ENCODE results near the gene NRXN3. TPM values are rescaled to one million over a fixed set of nuclear protein-coding genes. Genes with fewer than 3 reads are reported as not detected.
"Not testable (repeated sequence)": the region's sequence is repeated elsewhere in the genome, so short reads cannot be mapped to it uniquely, and the experiment has no call there.

Gene NRXN3
- total and polyA plus RNA-seq, 4 donors: 1.5 to 16.6 (median 7.7) TPM

GRCh38 chr14:79767251-79767650 is 1597.1 kb downstream of the NRXN3 start:
- Histone ChIP-seq H3K4me1 (ENCODE audit: control insufficient read depth in 1 of 2, insufficient read depth in 2 of 2, low read length in 2 of 2) (no peaks in the 10 kb centered on the region), H3K27ac (ENCODE audit: low read depth in 1 of 2, low read length in 2 of 2) (no peak overlapping the region), H3K36me3 (ENCODE audit: control insufficient read depth in 1 of 2, insufficient read depth in 2 of 2, low read length in 1 of 2) (no peaks in the 10 kb centered on the region), H3K4me3 (ENCODE audit: low read length in 2 of 2) (no peak overlapping the region), H3K27me3 (ENCODE audit: control insufficient read depth in 1 of 2, insufficient read depth in 2 of 2, low read length in 1 of 2) (no peaks in the 10 kb centered on the region), H3K9me3 (ENCODE audit: control insufficient read depth, low read length) (no peaks in the 10 kb centered on the region)
- 58 to 65% methylated on average over 1 of the region's 1 CpG for WGBS, 2 donors
- DNase-seq: no peak
- no peak for ATAC-seq (ENCODE audit: low FRiP score)
- intact Hi-C loops (cut with DNase I): no loop called here

GRCh38 chr14:79767721-79768120 is 1597.5 kb downstream of the NRXN3 start:
- H3K27me3 ChIP-seq (ENCODE audit: control insufficient read depth in 1 of 2, insufficient read depth in 2 of 2, low read length in 1 of 2); H3K9me3 ChIP-seq (ENCODE audit: control insufficient read depth, low read length); H3K36me3 ChIP-seq (ENCODE audit: control insufficient read depth in 1 of 2, insufficient read depth in 2 of 2, low read length in 1 of 2); H3K27ac ChIP-seq (ENCODE audit: low read depth in 1 of 2, low read length in 2 of 2); H3K4me3 ChIP-seq (ENCODE audit: low read length in 2 of 2); DNase-seq; intact Hi-C loops (cut with DNase I); H3K4me1 ChIP-seq (ENCODE audit: control insufficient read depth in 1 of 2, insufficient read depth in 2 of 2, low read length in 2 of 2); ATAC-seq (ENCODE audit: low FRiP score): not testable (repeated sequence)
- 97 to 98% methylated on average over 10 to 14 of the region's 14 CpGs for WGBS, 2 donors

GRCh38 chr14:79781882-79782281 is 1611.7 kb downstream of the NRXN3 start:
- Histone ChIP-seq H3K36me3 (ENCODE audit: control insufficient read depth in 1 of 2, insufficient read depth in 2 of 2, low read length in 1 of 2) (no peaks in the 10 kb centered on the region), H3K4me3 (ENCODE audit: low read length in 2 of 2) (no peak overlapping the region), H3K4me1 (ENCODE audit: control insufficient read depth in 1 of 2, insufficient read depth in 2 of 2, low read length in 2 of 2) (no peaks in the 10 kb centered on the region), H3K9me3 (ENCODE audit: control insufficient read depth, low read length) (no peaks in the 10 kb centered on the region), H3K27ac (ENCODE audit: low read depth in 1 of 2, low read length in 2 of 2) (no peak overlapping the region), H3K27me3 (ENCODE audit: control insufficient read depth in 1 of 2, insufficient read depth in 2 of 2, low read length in 1 of 2) (no peaks in the 10 kb centered on the region)
- intact Hi-C loops (cut with DNase I): no loop called here
- no peak for DNase-seq
- ATAC-seq (ENCODE audit: low FRiP score): no peak
- 29 to 30% methylated on average over 2 of the region's 2 CpGs for WGBS, 2 donors

DNA sequence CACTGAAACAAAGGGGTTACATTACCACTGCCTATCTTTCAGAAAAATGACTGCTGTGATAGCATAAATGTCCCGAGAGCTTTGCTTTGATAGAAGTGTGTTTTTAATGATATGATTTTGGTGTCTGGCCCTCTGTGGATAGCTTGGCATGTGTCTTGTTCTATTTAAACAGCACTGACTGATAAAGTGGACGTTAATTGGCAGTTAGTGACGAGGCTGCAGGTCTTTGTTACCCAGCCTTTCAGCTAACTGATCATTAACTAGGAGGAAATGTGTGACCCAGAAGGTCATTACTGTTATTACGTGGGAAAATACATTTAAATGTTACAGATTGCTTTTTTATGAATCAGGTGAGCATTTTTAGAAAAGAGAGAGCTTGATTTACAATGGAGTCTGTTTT is 1612.9 kb downstream of the NRXN3 start:
- Histone ChIP-seq H3K9me3 (ENCODE audit: control insufficient read depth, low read length) (no peaks in the 10 kb centered on the region), H3K36me3 (ENCODE audit: control insufficient read depth in 1 of 2, insufficient read depth in 2 of 2, low read length in 1 of 2) (no peaks in the 10 kb centered on the region), H3K27me3 (ENCODE audit: control insufficient read depth in 1 of 2, insufficient read depth in 2 of 2, low read length in 1 of 2) (no peaks in the 10 kb centered on the region), H3K4me3 (ENCODE audit: low read length in 2 of 2) (no peak overlapping the region), H3K27ac (ENCODE audit: low read depth in 1 of 2, low read length in 2 of 2) (no peak overlapping the region), H3K4me1 (ENCODE audit: control insufficient read depth in 1 of 2, insufficient read depth in 2 of 2, low read length in 2 of 2) (no peaks in the 10 kb centered on the region)
- 36 to 45% methylated on average over 4 of the region's 4 CpGs for WGBS, 2 donors
- intact Hi-C loops (cut with DNase I): no loop called here
- ATAC-seq (ENCODE audit: low FRiP score) (no peak), DNase-seq (no peak)

GRCh38 chr14:79786522-79786921 is 1616.3 kb downstream of the NRXN3 start:
- H3K36me3 ChIP-seq (ENCODE audit: control insufficient read depth in 1 of 2, insufficient read depth in 2 of 2, low read length in 1 of 2): no peaks in the 10 kb centered on the region
- H3K4me3 ChIP-seq (ENCODE audit: low read length in 2 of 2): no peak overlapping the region
- WGBS, 2 donors: 92 to 95% methylated on average over 3 of the region's 3 CpGs
- no peaks in the 10 kb centered on the region for H3K27me3 ChIP-seq (ENCODE audit: control insufficient read depth in 1 of 2, insufficient read depth in 2 of 2, low read length in 1 of 2)
- intact Hi-C loops (cut with DNase I): no loop called here
- no peaks in the 10 kb centered on the region for H3K4me1 ChIP-seq (ENCODE audit: control insufficient read depth in 1 of 2, insufficient read depth in 2 of 2, low read length in 2 of 2)
- no peaks in the 10 kb centered on the region for H3K9me3 ChIP-seq (ENCODE audit: control insufficient read depth, low read length)
- ATAC-seq (ENCODE audit: low FRiP score): no peak
- H3K27ac ChIP-seq (ENCODE audit: low read depth in 1 of 2, low read length in 2 of 2): no peak overlapping the region
- no peak for DNase-seq

DNA sequence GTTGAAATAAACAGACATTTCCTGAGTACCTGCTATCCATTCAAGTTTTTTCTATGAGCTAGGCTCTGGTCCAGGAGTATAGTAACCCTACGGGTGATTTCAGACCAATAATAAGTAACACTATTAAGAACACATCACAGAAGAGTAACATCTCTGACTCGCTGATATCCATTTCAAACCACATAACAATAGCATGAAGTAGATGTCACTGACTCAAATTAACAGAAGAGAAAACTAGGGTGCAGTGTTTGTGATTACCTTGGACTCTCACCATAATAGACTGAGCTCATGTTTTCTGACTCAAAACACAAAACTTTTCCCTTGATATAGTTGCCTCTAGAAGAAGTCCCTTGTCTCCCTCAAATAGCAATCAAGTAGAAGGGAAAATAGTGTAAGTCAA is 1618.2 kb downstream of the NRXN3 start:
- no peak overlapping the region for H3K27ac ChIP-seq (ENCODE audit: low read depth in 1 of 2, low read length in 2 of 2)
- ATAC-seq (ENCODE audit: low FRiP score) (no peak), DNase-seq (no peak)
- intact Hi-C loops (cut with DNase I): no loop called here
- 87% methylated on average over 2 of the region's 2 CpGs for WGBS, 2 donors
- H3K4me1 ChIP-seq (ENCODE audit: control insufficient read depth in 1 of 2, insufficient read depth in 2 of 2, low read length in 2 of 2): no peaks in the 10 kb centered on the region
- no peaks in the 10 kb centered on the region for H3K27me3 ChIP-seq (ENCODE audit: control insufficient read depth in 1 of 2, insufficient read depth in 2 of 2, low read length in 1 of 2)
- no peaks in the 10 kb centered on the region for H3K36me3 ChIP-seq (ENCODE audit: control insufficient read depth in 1 of 2, insufficient read depth in 2 of 2, low read length in 1 of 2)
- no peaks in the 10 kb centered on the region for H3K9me3 ChIP-seq (ENCODE audit: control insufficient read depth, low read length)
- H3K4me3 ChIP-seq (ENCODE audit: low read length in 2 of 2): no peak overlapping the region

- Histone ChIP-seq H3K27ac (ENCODE audit: low read depth in 1 of 2, low read length in 2 of 2) (no peak overlapping the region), H3K4me3 (ENCODE audit: low read length in 2 of 2) (no peak overlapping the region), H3K4me1 (ENCODE audit: control insufficient read depth in 1 of 2, insufficient read depth in 2 of 2, low read length in 2 of 2) (no peaks in the 10 kb centered on the region), H3K27me3 (ENCODE audit: control insufficient read depth in 1 of 2, insufficient read depth in 2 of 2, low read length in 1 of 2) (no peaks in the 10 kb centered on the region), H3K36me3 (ENCODE audit: control insufficient read depth in 1 of 2, insufficient read depth in 2 of 2, low read length in 1 of 2) (no peaks in the 10 kb centered on the region), H3K9me3 (ENCODE audit: control insufficient read depth, low read length) (no peaks in the 10 kb centered on the region)
- ATAC-seq (ENCODE audit: low FRiP score) (no peak), DNase-seq (no peak)
- intact Hi-C loops (cut with DNase I): no loop called here
- 69 to 71% methylated on average over 5 of the region's 5 CpGs for WGBS, 2 donors
Observed at GRCh38 chr14:79791055-79791732, 1621.0 kb downstream of the NRXN3 start.

GRCh38 chr14:79802093-79802492 is 1631.9 kb downstream of the NRXN3 start:
- no peak for ATAC-seq (ENCODE audit: low FRiP score)
- intact Hi-C loops (cut with DNase I): no loop called here
- H3K4me1 ChIP-seq (ENCODE audit: control insufficient read depth in 1 of 2, insufficient read depth in 2 of 2, low read length in 2 of 2): no peaks in the 10 kb centered on the region
- H3K36me3 ChIP-seq (ENCODE audit: control insufficient read depth in 1 of 2, insufficient read depth in 2 of 2, low read length in 1 of 2): no peaks in the 10 kb centered on the region
- H3K27me3 ChIP-seq (ENCODE audit: control insufficient read depth in 1 of 2, insufficient read depth in 2 of 2, low read length in 1 of 2): no peaks in the 10 kb centered on the region
- DNase-seq: no peak
- H3K4me3 ChIP-seq (ENCODE audit: low read length in 2 of 2): no peak overlapping the region
- H3K27ac ChIP-seq (ENCODE audit: low read depth in 1 of 2, low read length in 2 of 2): no peak overlapping the region
- WGBS, 2 donors: 78 to 80% methylated on average over 1 of the region's 1 CpG
- H3K9me3 ChIP-seq (ENCODE audit: control insufficient read depth, low read length): no peaks in the 10 kb centered on the region

DNA sequence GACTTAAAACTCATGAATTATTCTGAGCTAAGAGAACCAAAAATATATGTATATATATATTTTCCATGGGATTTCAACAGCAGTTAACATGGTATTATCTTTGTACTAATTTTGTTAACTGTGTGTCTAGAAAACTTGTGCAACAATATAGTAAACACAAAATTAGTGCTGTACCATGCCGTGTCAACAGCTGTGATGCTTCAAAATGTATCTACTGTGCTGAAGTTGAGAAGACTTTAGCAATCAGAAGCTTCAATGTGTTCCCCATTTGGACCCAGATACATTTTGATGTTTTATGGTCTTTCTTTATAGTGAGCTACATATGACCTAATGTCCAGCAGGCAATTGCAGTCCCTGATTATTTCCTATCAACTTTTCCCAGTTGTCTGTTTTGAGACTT is 1635.5 kb downstream of the NRXN3 start:
- Histone ChIP-seq H3K4me1 (ENCODE audit: control insufficient read depth in 1 of 2, insufficient read depth in 2 of 2, low read length in 2 of 2) (no peaks in the 10 kb centered on the region), H3K9me3 (ENCODE audit: control insufficient read depth, low read length) (no peaks in the 10 kb centered on the region), H3K27ac (ENCODE audit: low read depth in 1 of 2, low read length in 2 of 2) (no peak overlapping the region), H3K4me3 (ENCODE audit: low read length in 2 of 2) (no peak overlapping the region), H3K36me3 (ENCODE audit: control insufficient read depth in 1 of 2, insufficient read depth in 2 of 2, low read length in 1 of 2) (no peaks in the 10 kb centered on the region), H3K27me3 (ENCODE audit: control insufficient read depth in 1 of 2, insufficient read depth in 2 of 2, low read length in 1 of 2) (no peaks in the 10 kb centered on the region)
- ATAC-seq (ENCODE audit: low FRiP score) (no peak), DNase-seq (no peak)
- 85 to 100% methylated on average over 1 of the region's 1 CpG for WGBS, 2 donors
- intact Hi-C loops (cut with DNase I): no loop called here
